SK-N-SH (cell line): ENCODE data around the gene KLB. TPM values are rescaled to one million over a fixed set of nuclear protein-coding genes. Genes with fewer than 3 reads are reported as not detected.

ENCODE experiments used
- CTCF ChIA-PET: fragments of 300-600, 350-600 bp; formaldehyde crosslinking; extraction: SDS; loops from one replicate; lab custom pipeline; 2021; lab: Yijun Ruan, JAX
- POLR2A ChIA-PET: fragments of 350-600 bp; sonication (Branson Sonifier 250); formaldehyde crosslinking; extraction: SDS; loops from one replicate; lab custom pipeline; 2020; ENCODE audit warnings: antibody characterized with exemption, inconsistent platforms; lab: Yijun Ruan, JAX
- DNase-seq: peaks from one replicate; pipeline ENCODE4 v3.0.0; 2012
- H2AFZ ChIP-seq: fragments of 200-600 bp; sonication (generic); 2 replicates; pipeline ENCODE4 v1.8.1; 2016; ENCODE audit warnings: antibody characterized with exemption, mild to moderate bottlenecking, low read depth
- H3F3A ChIP-seq: fragments of 200-600 bp; sonication (generic); replicated peaks from 2 replicates; pipeline ENCODE3; 2016; ENCODE audit warnings: antibody characterized with exemption, mild to moderate bottlenecking; ENCODE audit not compliant: insufficient read depth
- H3K27ac ChIP-seq, 2 experiments: fragments of 200-500 bp in 1 of 2; fragments of 200-600 bp in 1 of 2; sonication (Bioruptor generic) in 1 of 2; sonication (generic), shearing (Covaris generic) in 1 of 2; 2 replicates each; pipeline versions ENCODE4 v1.5.1 to v1.6.1; 2014 to 2016; ENCODE audit warnings: low read depth in 2 of 2, inconsistent platforms in 1 of 2, low read length in 1 of 2, mild to moderate bottlenecking in 1 of 2, mixed read lengths in 1 of 2
- H3K27me3 ChIP-seq: fragments of 200-600 bp; sonication (generic), shearing (Covaris generic); 2 replicates; pipeline ENCODE4 v1.6.1; 2016; ENCODE audit warnings: mixed run types; ENCODE audit not compliant: insufficient read depth
- H3K36me3 ChIP-seq, 2 experiments: fragments of 200-500 bp in 1 of 2; fragments of 200-600 bp in 1 of 2; sonication (Bioruptor generic) in 1 of 2; sonication (generic) in 1 of 2; replicated peaks in 1 of 2; 2 replicates each; pipeline versions ENCODE3 to v1.5.1; 2014 to 2016; ENCODE audit warnings: low read length in 1 of 2, mild to moderate bottlenecking in 1 of 2; ENCODE audit not compliant: insufficient read depth in 2 of 2, control insufficient read depth in 1 of 2
- H3K4me1 ChIP-seq, 2 experiments: fragments of 200-500 bp in 1 of 2; fragments of 200-600 bp in 1 of 2; sonication (Bioruptor generic) in 1 of 2; sonication (generic), shearing (Covaris generic) in 1 of 2; 2 replicates each; pipeline versions ENCODE4 v1.5.1 to v1.6.1; 2014 to 2016; ENCODE audit warnings: low read depth in 1 of 2, low read length in 1 of 2, mixed run types in 1 of 2; ENCODE audit not compliant: insufficient read depth in 2 of 2, control insufficient read depth in 1 of 2
- H3K4me2 ChIP-seq: fragments of 200-600 bp; sonication (generic), shearing (Covaris generic); 2 replicates; pipeline ENCODE4 v1.6.1; 2017; ENCODE audit warnings: mixed run types
- H3K4me3 ChIP-seq, 2 experiments: fragments of 200-500 bp in 1 of 2; fragments of 200-600 bp in 1 of 2; sonication (Bioruptor generic) in 1 of 2; sonication (generic), shearing (Covaris generic) in 1 of 2; 2 replicates each; pipeline versions ENCODE4 v1.5.1 to v1.8.1; 2014 to 2016; ENCODE audit warnings: low read depth in 2 of 2, inconsistent platforms in 1 of 2, low read length in 1 of 2, mild to moderate bottlenecking in 1 of 2, mixed read lengths in 1 of 2, moderate library complexity in 1 of 2
- H3K79me2 ChIP-seq: fragments of 200-600 bp; sonication (generic); 2 replicates; pipeline ENCODE4 v1.8.1; 2017; ENCODE audit warnings: mild to moderate bottlenecking; ENCODE audit not compliant: insufficient read depth
- H3K9ac ChIP-seq: fragments of 200-600 bp; sonication (generic); 2 replicates; pipeline ENCODE4 v1.6.1; 2017; ENCODE audit warnings: mixed run types
- H3K9me2 ChIP-seq: fragments of 200-600 bp; sonication (generic); 2 replicates; pipeline ENCODE4 v1.6.1; 2017; ENCODE audit warnings: mixed run types
- H3K9me3 ChIP-seq: fragments of 200-600 bp; sonication (generic); 2 replicates; pipeline ENCODE4 v1.6.1; 2017; ENCODE audit warnings: mixed run types, mild to moderate bottlenecking, moderate library complexity
- H4K20me1 ChIP-seq: fragments of 200-600 bp; sonication (generic); 2 replicates; pipeline ENCODE4 v1.6.1; 2017; ENCODE audit warnings: mild to moderate bottlenecking, mixed run types; ENCODE audit not compliant: insufficient read depth
- CHD2 ChIP-seq: fragments of 150-350 bp; IDR thresholded peaks from 2 replicates; pipeline ENCODE4 v1.6.1; 2018; ENCODE audit warnings: low read length; ENCODE audit not compliant: partially characterized antibody
- CTCF ChIP-seq: fragments of 200-600 bp; sonication (generic); IDR thresholded peaks from 2 replicates; pipeline ENCODE4 v1.6.1; 2017; ENCODE audit warnings: antibody characterized with exemption, mild to moderate bottlenecking, moderate library complexity
- ELF1 ChIP-seq: IDR thresholded peaks from 2 replicates; pipeline ENCODE4 v1.4.0; 2012
- EP300 ChIP-seq, 2 experiments: IDR thresholded peaks; 2 replicates each; pipeline versions ENCODE4 v1.4.0 to v1.6.1; 2012; ENCODE audit warnings: borderline replicate concordance in 1 of 2, low read depth in 1 of 2, low read length in 1 of 2
- EZH2phosphoT487 ChIP-seq: fragments of 200-600 bp; sonication (generic); IDR thresholded peaks from 2 replicates; pipeline ENCODE4 v1.6.1; 2017; ENCODE audit warnings: low read depth, mixed run types, mild to moderate bottlenecking, antibody characterized with exemption, moderate library complexity, borderline replicate concordance
- FOSL2 ChIP-seq: IDR thresholded peaks from 2 replicates; pipeline ENCODE4 v1.4.0; 2012; ENCODE audit warnings: low read depth, mild to moderate bottlenecking, moderate library complexity, borderline replicate concordance
- FOXM1 ChIP-seq: IDR thresholded peaks from 2 replicates; pipeline ENCODE4 v1.4.0; 2012; ENCODE audit warnings: low read depth, mild to moderate bottlenecking
- IRF3 ChIP-seq: fragments of 150-350 bp; IDR thresholded peaks from 2 replicates; pipeline ENCODE4 v1.6.1; 2016; ENCODE audit warnings: mild to moderate bottlenecking, low read depth, low read length
- JUND ChIP-seq: IDR thresholded peaks from 2 replicates; pipeline ENCODE4 v1.4.0; 2012
- MAX ChIP-seq: IDR thresholded peaks from 2 replicates; pipeline ENCODE4 v1.4.0; 2012; ENCODE audit warnings: low read depth
- NFIC ChIP-seq: IDR thresholded peaks from 2 replicates; pipeline ENCODE4 v1.4.0; 2012; ENCODE audit warnings: borderline replicate concordance
- RAD21 ChIP-seq: IDR thresholded peaks from 2 replicates; pipeline ENCODE4 v1.6.1; 2012; ENCODE audit warnings: mild to moderate bottlenecking, low read length
- RCOR1 ChIP-seq: fragments of 150-350 bp; IDR thresholded peaks from 2 replicates; pipeline ENCODE4 v1.6.1; 2017; ENCODE audit warnings: antibody characterized with exemption, low read length
- RXRA ChIP-seq: IDR thresholded peaks from 2 replicates; pipeline ENCODE4 v1.4.0; 2012; ENCODE audit warnings: low read depth, mild to moderate bottlenecking, borderline replicate concordance
- SIN3A ChIP-seq: IDR thresholded peaks from 2 replicates; pipeline ENCODE4 v1.6.1; 2012; ENCODE audit warnings: low read depth, mild to moderate bottlenecking, low read length, moderate library complexity, borderline replicate concordance
- TAF1 ChIP-seq: IDR thresholded peaks from 2 replicates; pipeline ENCODE4 v1.6.1; 2012; ENCODE audit warnings: low read depth, mild to moderate bottlenecking, low read length, moderate library complexity, borderline replicate concordance
- TCF12 ChIP-seq: IDR thresholded peaks from 2 replicates; pipeline ENCODE4 v1.4.0; 2012
- TEAD4 ChIP-seq: IDR thresholded peaks from 2 replicates; pipeline ENCODE4 v1.4.0; 2012; ENCODE audit warnings: mild to moderate bottlenecking, borderline replicate concordance; ENCODE audit not compliant: insufficient read depth
- ZBTB33 ChIP-seq: IDR thresholded peaks from 2 replicates; pipeline ENCODE4 v1.4.0; 2012; ENCODE audit warnings: low read depth, borderline replicate concordance
- WGBS: methylation state at CpG from one replicate; pipeline ENCODE4 v1.1.6; 2017; ENCODE audit warnings: low lambda C conversion rate; 5-methylcytosine and 5-hydroxymethylcytosine counted together
- polyA plus RNA-seq, 3 experiments: library from polyadenylated mRNA; depleted of rRNA; stranded (reverse); fragments of >200 nt; gene quantifications; 2 replicates each; pipeline ENCODE4 v1.2.3, GENCODE V29; 2012

KLB gene
- polyA plus RNA-seq, 1 of the 3 experiments (the other 2 are of a cell fraction): not detected

DNA sequence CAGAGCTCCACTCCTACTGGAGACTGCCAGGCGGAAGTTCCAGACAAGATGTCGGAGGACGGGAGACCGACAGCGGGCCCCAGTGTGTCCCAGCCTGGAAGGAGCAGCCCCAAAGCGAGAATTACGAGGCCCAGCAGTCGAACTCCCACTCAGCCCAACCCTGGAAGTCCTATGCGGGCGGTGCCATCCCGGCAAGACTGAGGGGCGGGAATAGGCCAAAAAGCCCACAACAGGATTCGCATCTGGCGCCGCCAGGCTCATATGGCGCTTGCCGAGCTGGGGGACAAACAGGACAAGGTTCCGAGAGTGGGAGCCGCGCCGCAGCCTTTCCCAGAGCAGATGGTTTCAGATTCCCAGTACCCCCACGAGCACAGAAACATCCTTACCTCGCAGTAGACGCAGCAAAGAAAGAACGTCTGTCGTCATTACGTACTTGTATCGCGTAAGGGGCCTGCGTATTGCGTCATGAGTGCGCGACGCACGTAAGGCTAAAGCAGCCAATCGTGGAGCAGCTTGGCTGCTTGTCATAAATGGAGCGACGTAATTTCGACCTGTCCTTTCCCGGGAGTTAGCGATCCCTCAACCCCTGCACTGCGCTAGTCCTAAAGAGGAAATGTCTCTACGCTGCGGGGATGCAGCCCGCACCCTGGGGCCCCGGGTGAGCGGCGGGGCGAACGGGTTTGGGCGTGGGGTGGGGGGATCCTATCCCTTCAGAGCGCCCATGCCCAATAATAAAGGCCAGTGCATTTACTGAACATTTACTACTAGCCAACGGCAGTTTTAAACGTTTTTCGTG, 52.0 kb downstream of the KLB start, which contains the start of the genes LIAS and RPL9 (continued):
- TF ChIP-seq CTCF: no peak
- TF ChIP-seq ZBTB33: no peak
- TF ChIP-seq JUND: no peak
- TF ChIP-seq IRF3: no peak
- peak; percentile 66 for TF ChIP-seq ELF1

- Histone ChIP-seq H3K9me3 (no peaks in the 10 kb centered on the region), H2AFZ (peak overlapping the region; percentile 88), H3F3A (peaks cover 19% of the 10 kb centered on the region), H3K27me3 (no peaks in the 10 kb centered on the region), H3K36me3 (peaks cover 13 to 24% of the 10 kb centered on the region in 2 experiments), H4K20me1 (no peaks in the 10 kb centered on the region), H3K9ac (peak overlapping the region; percentile 51; the same call in 1 of the 2 replicates), H3K4me1 (peaks cover 5% of the 10 kb centered on the region in 2 experiments; a peak in 2 of 4 replicates), H3K79me2 (peaks cover 13% of the 10 kb centered on the region), H3K4me2 (peak overlapping the region; percentile 68), H3K4me3 (peak overlapping the region in 1 of 2 experiments; percentile 14; a peak in 1 of 4 replicates), H3K27ac (peak overlapping the region; percentile 80 to 90), H3K9me2 (no peaks in the 10 kb centered on the region)
- DNase-seq: peak; percentile 81
- POLR2A ChIA-PET: interaction anchor here (0.6 to 1.7 kb wide), 4 partner anchors 61 to 591 kb away, joined by 3 to 4 read pairs (median 3); partner anchors contain the start of gene UGDH
- 0% methylated on average over 2 of the region's 2 CpGs for WGBS
- CTCF ChIA-PET: interaction anchor here (1.2 kb wide), 1 partner anchor 26 kb away, joined by 3 read pairs; no protein-coding TSS in a partner anchor
- TF ChIP-seq TEAD4 (peak; percentile 31; the same call in 1 of the 2 replicates), JUND (peak; percentile 66), SIN3A (peak; percentile 56; the same call in 1 of the 2 replicates), RXRA (no peak), EZH2phosphoT487 (no peak), IRF3 (no peak), MAX (peak; percentile 68; the same call in 1 of the 2 replicates), FOSL2 (peak; percentile 61; the same call in 1 of the 2 replicates), TAF1 (peak; percentile 80), EP300 (IDR thresholded peaks at IDR 0.05; ENCODE audit: borderline replicate concordance in 1 of 2, low read depth in 1 of 2, low read length in 1 of 2) (peak; percentile 41 to 50; a peak in 2 of 4 replicates), CTCF (peak; percentile 48), FOXM1 (no peak), RAD21 (peak; percentile 37; the same call in 1 of the 2 replicates), CHD2 (peak; percentile 86), RCOR1 (peak; percentile 74), NFIC (0 out of 2 replicates have a peak, but pooled peaks have one; percentile 13), TCF12 (peak; percentile 97)
Measured at GRCh38 chr4:39464886-39465501, 58.3 kb downstream of the KLB start.
